OCI-LY1 (cell line): ENCODE measurements around the gene PRR16.

Experiments
- H2AFZ ChIP-seq: fragments of 200-600 bp; sonication (generic), shearing (Covaris generic); 2 replicates; pipeline ENCODE4 v1.6.0; 2014; ENCODE audit warnings: antibody characterized with exemption, mild to moderate bottlenecking, low read length
- H3F3A ChIP-seq: fragments of 200-600 bp; sonication (generic), shearing (Covaris generic); 2 replicates; pipeline ENCODE4 v1.6.0; 2014; ENCODE audit warnings: mild to moderate bottlenecking, antibody characterized with exemption, low read length, moderate library complexity; ENCODE audit not compliant: insufficient read depth
- H3K27ac ChIP-seq: fragments of 200-600 bp; sonication (generic); 2 replicates; pipeline ENCODE4 v1.5.1; 2014; ENCODE audit warnings: low read length, mixed run types, mild to moderate bottlenecking, low read depth; ENCODE audit not compliant: poor library complexity, severe bottlenecking
- H3K27me3 ChIP-seq: fragments of 200-600 bp; sonication (generic); 2 replicates; pipeline ENCODE4 v1.6.0; 2014; ENCODE audit warnings: antibody characterized with exemption, mild to moderate bottlenecking, low read length, moderate library complexity; ENCODE audit not compliant: insufficient read depth
- H3K36me3 ChIP-seq: fragments of 200-600 bp; sonication (generic); 2 replicates; pipeline ENCODE4 v1.6.1; 2014; ENCODE audit warnings: mild to moderate bottlenecking, antibody characterized with exemption, low read length, moderate library complexity, mixed read lengths; ENCODE audit not compliant: insufficient read depth
- H3K4me1 ChIP-seq: fragments of 200-600 bp; sonication (generic); 2 replicates; pipeline ENCODE4 v1.5.1; 2014; ENCODE audit warnings: mild to moderate bottlenecking, low read length, moderate library complexity; ENCODE audit not compliant: insufficient read depth, severe bottlenecking
- H3K4me2 ChIP-seq: fragments of 200-600 bp; sonication (generic), shearing (Covaris generic); 2 replicates; pipeline ENCODE4 v1.6.1; 2014; ENCODE audit warnings: low read length
- H3K4me3 ChIP-seq: fragments of 200-600 bp; sonication (generic); 2 replicates; pipeline ENCODE4 v1.5.1; 2014; ENCODE audit warnings: low read length, low read depth, mild to moderate bottlenecking, mixed read lengths; ENCODE audit not compliant: poor library complexity, severe bottlenecking
- H3K79me2 ChIP-seq: fragments of 200-600 bp; shearing (Covaris generic); 2 replicates; pipeline ENCODE4 v1.6.1; 2016; ENCODE audit warnings: mixed run types, low read length, mixed read lengths; ENCODE audit not compliant: insufficient read depth
- H3K9ac ChIP-seq: fragments of 200-600 bp; sonication (generic), shearing (Covaris generic); 2 replicates; pipeline ENCODE4 v1.6.1; 2014; ENCODE audit warnings: mild to moderate bottlenecking, low read length, mixed read lengths
- H3K9me2 ChIP-seq: fragments of 200-600 bp; sonication (generic), shearing (Covaris generic); 2 replicates; pipeline ENCODE4 v1.6.1; 2014; ENCODE audit warnings: low read depth, mild to moderate bottlenecking, low read length, mixed read lengths
- H3K9me3 ChIP-seq: fragments of 200-600 bp; shearing (Covaris generic); 2 replicates; pipeline ENCODE4 v1.6.1; 2014; ENCODE audit warnings: low read length, mixed read lengths
- H4K20me1 ChIP-seq: fragments of 200-600 bp; sonication (generic), shearing (Covaris generic); 2 replicates; pipeline ENCODE4 v1.6.0; 2016; ENCODE audit warnings: mild to moderate bottlenecking, low read length; ENCODE audit not compliant: insufficient read depth
- EZH2 ChIP-seq: fragments of 200-600 bp; sonication (generic), shearing (Covaris generic); IDR thresholded peaks from 2 replicates; pipeline ENCODE4 v1.8.0; 2017; ENCODE audit warnings: borderline replicate concordance, mixed run types, mild to moderate bottlenecking, antibody characterized with exemption, low read length, moderate library complexity, mixed read lengths
- TF ChIP-seq, protein P1 (sequence below): fragments of 200-600 bp; sonication (generic), shearing (Covaris generic); IDR thresholded peaks from 2 replicates; pipeline ENCODE4 v1.5.1; 2017; ENCODE audit warnings: mild to moderate bottlenecking, antibody characterized with exemption, low read length, moderate library complexity, mixed read lengths

The PRR16 gene

GRCh38 chr5:120552638-120553037 lies 88.5 kb downstream of the PRR16 start:
- Histone ChIP-seq H3K9me3 (no peaks in the 10 kb centered on the region), H3F3A (no peaks in the 10 kb centered on the region), H3K36me3 (no peaks in the 10 kb centered on the region), H3K27me3 (no peaks in the 10 kb centered on the region), H3K4me2 (no peak overlapping the region), H3K27ac (no peak overlapping the region), H3K9me2 (no peaks in the 10 kb centered on the region), H2AFZ (no peak overlapping the region), H3K4me1 (no peaks in the 10 kb centered on the region), H3K79me2 (no peaks in the 10 kb centered on the region), H3K4me3 (no peak overlapping the region), H4K20me1 (no peaks in the 10 kb centered on the region), H3K9ac (no peak overlapping the region)
- TF ChIP-seq, protein P1, sequence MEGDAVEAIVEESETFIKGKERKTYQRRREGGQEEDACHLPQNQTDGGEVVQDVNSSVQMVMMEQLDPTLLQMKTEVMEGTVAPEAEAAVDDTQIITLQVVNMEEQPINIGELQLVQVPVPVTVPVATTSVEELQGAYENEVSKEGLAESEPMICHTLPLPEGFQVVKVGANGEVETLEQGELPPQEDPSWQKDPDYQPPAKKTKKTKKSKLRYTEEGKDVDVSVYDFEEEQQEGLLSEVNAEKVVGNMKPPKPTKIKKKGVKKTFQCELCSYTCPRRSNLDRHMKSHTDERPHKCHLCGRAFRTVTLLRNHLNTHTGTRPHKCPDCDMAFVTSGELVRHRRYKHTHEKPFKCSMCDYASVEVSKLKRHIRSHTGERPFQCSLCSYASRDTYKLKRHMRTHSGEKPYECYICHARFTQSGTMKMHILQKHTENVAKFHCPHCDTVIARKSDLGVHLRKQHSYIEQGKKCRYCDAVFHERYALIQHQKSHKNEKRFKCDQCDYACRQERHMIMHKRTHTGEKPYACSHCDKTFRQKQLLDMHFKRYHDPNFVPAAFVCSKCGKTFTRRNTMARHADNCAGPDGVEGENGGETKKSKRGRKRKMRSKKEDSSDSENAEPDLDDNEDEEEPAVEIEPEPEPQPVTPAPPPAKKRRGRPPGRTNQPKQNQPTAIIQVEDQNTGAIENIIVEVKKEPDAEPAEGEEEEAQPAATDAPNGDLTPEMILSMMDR = no peak
- TF ChIP-seq EZH2 = no peak

GRCh38 chr5:120555345-120555744 lies 91.2 kb downstream of the PRR16 start:
- Histone ChIP-seq H4K20me1 (no peaks in the 10 kb centered on the region), H3K27ac (no peak overlapping the region), H3K4me2 (no peak overlapping the region), H3K9ac (no peak overlapping the region), H3K79me2 (no peaks in the 10 kb centered on the region), H3K4me3 (no peak overlapping the region), H3F3A (no peaks in the 10 kb centered on the region), H2AFZ (no peak overlapping the region), H3K9me3 (no peaks in the 10 kb centered on the region), H3K36me3 (no peaks in the 10 kb centered on the region), H3K9me2 (no peaks in the 10 kb centered on the region), H3K27me3 (no peaks in the 10 kb centered on the region), H3K4me1 (no peaks in the 10 kb centered on the region)
- TF ChIP-seq, protein P1 = no peak
- no peak for TF ChIP-seq EZH2

- H3K79me2 ChIP-seq = no peaks in the 10 kb centered on the region
- H3F3A ChIP-seq = no peaks in the 10 kb centered on the region
- no peaks in the 10 kb centered on the region for H3K27me3 ChIP-seq
- no peak overlapping the region for H3K4me2 ChIP-seq
- H3K9me3 ChIP-seq = no peaks in the 10 kb centered on the region
- H2AFZ ChIP-seq = no peak overlapping the region
- H3K36me3 ChIP-seq = no peaks in the 10 kb centered on the region
- H3K9me2 ChIP-seq = no peaks in the 10 kb centered on the region
- H4K20me1 ChIP-seq = no peaks in the 10 kb centered on the region
- no peaks in the 10 kb centered on the region for H3K4me1 ChIP-seq
- no peak overlapping the region for H3K4me3 ChIP-seq
- no peak overlapping the region for H3K27ac ChIP-seq
- no peak overlapping the region for H3K9ac ChIP-seq
- TF ChIP-seq, protein P1 = no peak
- TF ChIP-seq EZH2 = no peak
These were observed 99.9 kb downstream of the PRR16 start for GRCh38 chr5:120564013-120564412.
